Measurements from ENCODE around the gene SOX5.

Gene SOX5

DNA sequence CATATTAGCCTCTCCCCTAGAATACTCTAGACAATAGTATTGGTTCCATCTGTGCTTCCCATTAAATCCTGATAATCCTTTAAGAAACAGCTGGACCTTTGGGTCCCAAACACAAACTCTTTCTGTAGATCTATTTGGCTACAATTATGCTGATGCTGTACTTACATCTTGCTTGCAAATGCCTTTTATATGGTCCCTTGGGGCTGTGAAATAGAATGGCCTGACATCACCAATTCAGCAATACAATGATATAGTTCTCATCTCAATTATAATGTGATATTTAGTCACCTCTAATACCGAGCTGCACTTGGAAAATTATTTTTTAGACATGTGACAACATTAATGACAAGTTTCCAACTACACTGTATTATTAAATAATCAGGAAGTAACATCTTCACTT, 261.5 kb downstream of the SOX5 start:
- Histone ChIP-seq H3K4me3 (ENCODE audit: low read length) (no peak overlapping the region), H3K9ac (ENCODE audit: low read depth, low read length) (no peak overlapping the region), H3K36me3 (ENCODE audit: insufficient read depth, low read length) (no peaks in the 10 kb centered on the region), H3K27ac (ENCODE audit: low read depth, low read length) (no peak overlapping the region), H3K9me3 (ENCODE audit: insufficient read depth, low read depth, low read length) (no peaks in the 10 kb centered on the region), H3K4me1 (ENCODE audit: insufficient read depth, low read length) (peaks cover 11% of the 10 kb centered on the region), H3K27me3 (ENCODE audit: insufficient read depth, low read length) (no peaks in the 10 kb centered on the region)
- no CpG with 5 or more reads among the region's 1 CpG for WGBS

DNA sequence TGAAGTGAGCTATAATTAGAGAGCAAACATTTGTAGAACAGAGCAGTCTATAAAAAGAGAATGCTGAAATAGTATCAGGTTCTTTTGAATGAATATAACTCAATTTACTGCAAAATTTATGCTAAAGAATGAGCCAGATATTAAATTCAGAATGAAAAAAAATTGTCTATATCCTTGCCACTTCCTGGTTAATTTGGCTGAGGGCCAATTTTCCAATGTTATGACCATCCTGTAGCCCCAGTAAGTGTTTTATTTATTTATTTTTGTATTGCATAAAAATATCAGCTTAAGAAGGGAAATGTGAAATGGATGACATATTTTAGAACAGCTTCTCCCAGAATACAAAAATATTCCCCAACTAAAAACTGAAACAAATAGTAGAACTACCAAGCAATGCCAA, 263.4 kb downstream of the SOX5 start:
- no peaks in the 10 kb centered on the region for H3K27me3 ChIP-seq (ENCODE audit: insufficient read depth, low read length)

DNA sequence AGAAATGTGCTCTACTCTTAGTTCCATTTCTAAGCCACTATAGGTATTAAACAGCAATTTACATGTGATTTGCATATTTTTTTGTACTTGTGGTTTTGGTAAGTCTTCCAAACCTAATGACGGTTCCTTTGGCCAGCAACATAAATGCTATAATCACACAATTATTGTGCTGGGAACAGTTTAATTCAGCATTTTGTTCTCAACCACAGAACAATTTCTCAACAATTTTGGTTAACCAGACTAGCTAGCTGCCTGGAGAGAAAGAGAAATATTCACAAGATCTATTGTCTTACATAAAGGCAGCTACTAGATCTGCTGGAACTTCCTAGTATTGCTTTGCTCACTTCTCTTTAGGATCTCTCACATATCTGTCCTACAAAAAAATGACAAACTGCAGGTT, 265.3 kb downstream of the SOX5 start:
- H3K4me1 ChIP-seq (ENCODE audit: insufficient read depth, low read length) = peaks cover 11% of the 10 kb centered on the region
- H3K9me3 ChIP-seq (ENCODE audit: insufficient read depth, low read depth, low read length) = peaks cover 10% of the 10 kb centered on the region; the same call in 1 of the 2 replicates
- H3K36me3 ChIP-seq (ENCODE audit: insufficient read depth, low read length) = no peaks in the 10 kb centered on the region
- peak overlapping the region; percentile 13; the same call in 1 of the 2 replicates for H3K27ac ChIP-seq (ENCODE audit: low read depth, low read length)
- 100% methylated on average over 1 of the region's 1 CpG for WGBS
- no peaks in the 10 kb centered on the region for H3K27me3 ChIP-seq (ENCODE audit: insufficient read depth, low read length)
- H3K9ac ChIP-seq (ENCODE audit: low read depth, low read length) = no peak overlapping the region
- no peak overlapping the region for H3K4me3 ChIP-seq (ENCODE audit: low read length)

More for the DNA sequence above, 263.4 kb downstream of the SOX5 start:
- no peak overlapping the region for H3K4me3 ChIP-seq (ENCODE audit: low read length)
- no peak overlapping the region for H3K9ac ChIP-seq (ENCODE audit: low read depth, low read length)
- H3K9me3 ChIP-seq (ENCODE audit: insufficient read depth, low read depth, low read length) = peaks cover 7% of the 10 kb centered on the region; the same call in 1 of the 2 replicates
- H3K27ac ChIP-seq (ENCODE audit: low read depth, low read length) = no peak overlapping the region
- H3K36me3 ChIP-seq (ENCODE audit: insufficient read depth, low read length) = no peaks in the 10 kb centered on the region
- H3K4me1 ChIP-seq (ENCODE audit: insufficient read depth, low read length) = peaks cover 11% of the 10 kb centered on the region

DNA sequence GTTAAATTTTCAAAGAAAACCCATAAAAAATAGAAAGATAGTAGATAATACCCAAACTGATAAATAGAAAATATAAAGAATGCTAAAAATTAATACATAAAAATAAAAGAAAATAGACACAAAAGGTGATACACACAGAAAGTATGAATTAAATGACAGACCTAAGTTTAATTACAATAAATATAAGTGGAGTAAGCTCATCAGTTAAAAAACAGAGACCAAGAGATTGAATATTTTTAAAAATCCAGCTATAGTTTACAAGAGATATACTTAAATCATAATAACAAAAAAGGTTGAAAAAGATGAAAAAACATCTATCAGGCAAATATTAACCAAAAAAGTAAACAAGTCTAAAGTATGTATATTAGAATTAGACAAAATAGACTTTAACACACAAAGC, 268.2 kb downstream of the SOX5 start:
- Histone ChIP-seq H3K27me3 (ENCODE audit: insufficient read depth, low read length) (no peaks in the 10 kb centered on the region), H3K27ac (ENCODE audit: low read depth, low read length) (no peak overlapping the region), H3K4me1 (ENCODE audit: insufficient read depth, low read length) (peaks cover 11% of the 10 kb centered on the region), H3K36me3 (ENCODE audit: insufficient read depth, low read length) (no peaks in the 10 kb centered on the region), H3K4me3 (ENCODE audit: low read length) (no peak overlapping the region), H3K9me3 (ENCODE audit: insufficient read depth, low read depth, low read length) (peaks cover 10% of the 10 kb centered on the region; the same call in 1 of the 2 replicates), H3K9ac (ENCODE audit: low read depth, low read length) (no peak overlapping the region)

DNA sequence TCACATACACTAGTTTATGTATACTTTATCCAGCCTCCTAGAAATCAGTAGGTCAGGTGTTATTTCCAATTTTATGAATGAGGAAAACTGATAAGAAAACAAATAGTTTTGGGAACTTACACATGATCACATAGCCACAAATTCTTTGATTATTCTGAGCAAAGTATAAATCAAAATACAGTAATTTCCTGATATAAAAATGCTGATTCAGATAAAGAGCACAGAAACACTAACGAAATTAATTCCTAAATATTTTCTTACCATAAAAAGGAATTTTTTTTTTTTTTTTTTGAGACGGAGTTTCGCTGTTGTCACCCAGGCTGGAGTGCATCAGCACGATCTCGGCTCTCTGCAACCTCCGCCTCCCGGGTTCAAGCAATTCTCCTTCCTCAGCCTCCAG, 275.4 kb downstream of the SOX5 start:
- no peak overlapping the region for H3K27ac ChIP-seq (ENCODE audit: low read depth, low read length)
- H3K9ac ChIP-seq (ENCODE audit: low read depth, low read length) = no peak overlapping the region
- no peak overlapping the region for H3K4me3 ChIP-seq (ENCODE audit: low read length)
- no peaks in the 10 kb centered on the region for H3K36me3 ChIP-seq (ENCODE audit: insufficient read depth, low read length)
- no peaks in the 10 kb centered on the region for H3K9me3 ChIP-seq (ENCODE audit: insufficient read depth, low read depth, low read length)
- H3K27me3 ChIP-seq (ENCODE audit: insufficient read depth, low read length) = no peaks in the 10 kb centered on the region
- 97% methylated on average over 6 of the region's 7 CpGs for WGBS
- H3K4me1 ChIP-seq (ENCODE audit: insufficient read depth, low read length) = no peaks in the 10 kb centered on the region

DNA sequence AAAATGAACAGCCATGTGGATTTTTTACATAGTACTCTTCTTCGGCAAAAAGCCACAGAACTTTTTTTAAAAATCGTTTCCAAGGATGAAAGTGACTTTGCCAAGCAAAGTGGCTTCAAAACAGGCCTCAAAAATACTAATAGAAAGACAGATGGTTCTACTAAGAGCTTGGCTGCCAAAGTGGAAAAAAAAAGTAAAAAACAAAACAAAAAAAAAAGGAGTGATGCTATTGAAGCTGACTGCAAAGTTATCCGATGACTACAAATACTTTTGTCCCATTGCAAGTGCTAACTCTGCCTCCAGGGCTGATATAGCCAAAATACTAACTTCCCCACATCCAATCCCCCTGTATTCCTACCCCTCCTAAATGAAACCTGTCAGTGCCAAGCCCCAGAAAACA, 277.6 kb downstream of the SOX5 start:
- Histone ChIP-seq H3K9ac (ENCODE audit: low read depth, low read length) (no peak overlapping the region), H3K27me3 (ENCODE audit: insufficient read depth, low read length) (no peaks in the 10 kb centered on the region), H3K27ac (ENCODE audit: low read depth, low read length) (no peak overlapping the region), H3K4me1 (ENCODE audit: insufficient read depth, low read length) (peaks cover 10% of the 10 kb centered on the region), H3K9me3 (ENCODE audit: insufficient read depth, low read depth, low read length) (no peaks in the 10 kb centered on the region), H3K36me3 (ENCODE audit: insufficient read depth, low read length) (no peaks in the 10 kb centered on the region), H3K4me3 (ENCODE audit: low read length) (no peak overlapping the region)
- 91% methylated on average over 3 of the region's 3 CpGs for WGBS

DNA sequence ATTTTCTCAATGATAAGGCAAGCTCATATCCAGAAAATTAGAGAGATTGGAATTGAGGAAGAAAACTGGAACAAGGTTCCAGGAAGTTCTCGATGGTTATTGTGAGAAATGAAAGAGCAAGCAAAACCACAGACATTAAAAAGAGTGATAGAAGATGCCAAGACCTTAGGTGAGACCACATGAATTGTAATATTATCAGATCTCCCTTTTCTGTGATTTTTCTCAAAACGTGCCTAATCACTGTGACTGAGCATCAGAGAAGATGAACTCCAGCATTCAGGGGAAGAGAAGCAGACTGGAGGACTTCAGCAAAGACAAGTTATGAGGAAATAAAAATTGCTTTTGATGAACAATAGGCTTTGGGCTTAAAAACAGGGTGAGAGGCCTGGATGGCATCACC, 278.8 kb downstream of the SOX5 start:
- Histone ChIP-seq H3K27ac (ENCODE audit: low read depth, low read length) (no peak overlapping the region), H3K27me3 (ENCODE audit: insufficient read depth, low read length) (no peaks in the 10 kb centered on the region), H3K4me3 (ENCODE audit: low read length) (no peak overlapping the region), H3K4me1 (ENCODE audit: insufficient read depth, low read length) (peaks cover 16% of the 10 kb centered on the region), H3K36me3 (ENCODE audit: insufficient read depth, low read length) (no peaks in the 10 kb centered on the region), H3K9me3 (ENCODE audit: insufficient read depth, low read depth, low read length) (no peaks in the 10 kb centered on the region), H3K9ac (ENCODE audit: low read depth, low read length) (no peak overlapping the region)
- 92% methylated on average over 2 of the region's 2 CpGs for WGBS

DNA sequence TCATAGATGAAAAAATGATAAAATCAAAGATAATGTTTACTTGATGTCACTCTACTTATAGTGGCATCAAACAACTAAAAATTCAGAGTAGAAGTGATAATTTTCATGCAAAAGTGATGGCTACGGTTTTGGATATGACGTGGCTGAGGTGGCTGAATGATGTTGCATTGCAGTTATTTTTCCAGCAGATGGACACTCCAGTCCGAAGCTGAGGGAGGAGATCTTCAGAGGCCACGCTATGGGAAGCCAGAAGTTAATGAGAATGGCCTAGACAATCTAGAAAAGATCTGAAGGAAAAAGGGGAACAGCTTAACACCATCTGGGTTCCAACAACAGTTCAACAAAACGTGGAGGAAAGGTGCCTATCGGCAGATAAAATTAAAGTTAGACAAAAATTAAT, 279.8 kb downstream of the SOX5 start:
- 94% methylated on average over 4 of the region's 6 CpGs for WGBS
- peaks cover 16% of the 10 kb centered on the region for H3K4me1 ChIP-seq (ENCODE audit: insufficient read depth, low read length)
- H3K27ac ChIP-seq (ENCODE audit: low read depth, low read length) = no peak overlapping the region
- no peaks in the 10 kb centered on the region for H3K36me3 ChIP-seq (ENCODE audit: insufficient read depth, low read length)
- no peak overlapping the region for H3K9ac ChIP-seq (ENCODE audit: low read depth, low read length)
- H3K27me3 ChIP-seq (ENCODE audit: insufficient read depth, low read length) = no peaks in the 10 kb centered on the region
- H3K9me3 ChIP-seq (ENCODE audit: insufficient read depth, low read depth, low read length) = no peaks in the 10 kb centered on the region
- H3K4me3 ChIP-seq (ENCODE audit: low read length) = no peak overlapping the region

DNA sequence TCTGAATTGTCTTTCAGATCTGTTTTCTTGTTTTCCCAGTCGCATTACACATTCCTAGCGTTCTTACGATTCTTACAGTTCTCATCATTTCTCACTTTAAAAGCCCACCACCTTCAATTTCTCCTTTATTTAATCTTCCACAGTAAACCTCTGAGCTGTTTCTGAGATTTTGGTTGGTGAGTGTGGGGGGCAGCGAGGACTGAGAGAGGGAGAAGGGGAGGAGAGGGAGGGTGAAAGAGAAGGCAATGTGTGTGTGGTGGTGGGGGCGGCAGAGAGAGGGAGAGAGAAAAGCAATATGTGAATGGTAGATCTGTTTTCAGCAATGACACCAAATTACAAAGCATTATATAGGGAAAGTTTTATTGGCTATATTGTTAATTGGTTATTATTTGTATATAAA, 282.6 kb downstream of the SOX5 start:
- 62% methylated on average over 5 of the region's 5 CpGs for WGBS
- H3K27ac ChIP-seq (ENCODE audit: low read depth, low read length) = no peak overlapping the region
- no peaks in the 10 kb centered on the region for H3K9me3 ChIP-seq (ENCODE audit: insufficient read depth, low read depth, low read length)
- H3K4me3 ChIP-seq (ENCODE audit: low read length) = no peak overlapping the region
- no peaks in the 10 kb centered on the region for H3K36me3 ChIP-seq (ENCODE audit: insufficient read depth, low read length)
- peaks cover 16% of the 10 kb centered on the region for H3K4me1 ChIP-seq (ENCODE audit: insufficient read depth, low read length)
- H3K9ac ChIP-seq (ENCODE audit: low read depth, low read length) = no peak overlapping the region
- no peaks in the 10 kb centered on the region for H3K27me3 ChIP-seq (ENCODE audit: insufficient read depth, low read length)

DNA sequence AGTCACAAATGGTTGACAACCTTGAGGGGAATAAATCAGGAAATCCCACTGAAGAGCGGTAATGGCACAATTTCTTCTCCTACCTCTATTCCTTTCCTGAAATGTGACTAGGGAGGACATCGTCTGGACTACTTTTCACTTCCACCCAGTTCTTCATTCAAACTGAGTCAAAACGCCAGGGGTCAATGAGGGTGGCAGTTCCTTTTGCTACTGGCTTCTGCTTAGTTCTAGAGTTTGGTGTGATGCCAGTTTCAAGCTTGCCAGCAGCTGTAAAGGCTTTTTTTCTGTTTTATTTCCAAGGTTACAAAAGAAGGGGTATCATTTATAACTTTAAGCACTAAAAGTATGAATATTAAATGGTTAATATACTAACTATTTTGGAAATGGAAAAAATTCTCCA, 286.5 kb downstream of the SOX5 start:
- Histone ChIP-seq H3K27ac (ENCODE audit: low read depth, low read length) (no peak overlapping the region), H3K4me1 (ENCODE audit: insufficient read depth, low read length) (peaks cover 16% of the 10 kb centered on the region), H3K4me3 (ENCODE audit: low read length) (no peak overlapping the region), H3K36me3 (ENCODE audit: insufficient read depth, low read length) (no peaks in the 10 kb centered on the region), H3K9me3 (ENCODE audit: insufficient read depth, low read depth, low read length) (no peaks in the 10 kb centered on the region), H3K27me3 (ENCODE audit: insufficient read depth, low read length) (no peaks in the 10 kb centered on the region), H3K9ac (ENCODE audit: low read depth, low read length) (no peak overlapping the region)
- 96% methylated on average over 3 of the region's 3 CpGs for WGBS

DNA sequence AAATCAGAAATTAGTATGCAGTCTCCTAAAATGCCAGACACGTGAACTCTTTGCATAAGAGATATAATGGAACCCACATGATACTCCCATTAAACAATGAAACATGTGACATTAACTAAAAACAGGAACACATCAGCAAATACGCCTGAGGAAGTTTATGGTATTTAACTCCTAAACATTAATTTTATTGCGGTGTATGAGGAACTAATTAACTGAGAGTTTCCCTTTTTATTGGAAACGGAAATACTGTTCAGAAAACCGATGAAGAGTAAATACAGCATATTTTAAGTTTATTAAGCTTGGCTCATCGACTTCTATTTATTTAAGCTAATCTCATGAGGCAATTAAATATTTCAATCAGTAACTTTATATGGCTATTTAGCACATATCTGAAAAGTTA, 290.3 kb downstream of the SOX5 start:
- Histone ChIP-seq H3K9ac (ENCODE audit: low read depth, low read length) (no peak overlapping the region), H3K4me1 (ENCODE audit: insufficient read depth, low read length) (no peaks in the 10 kb centered on the region), H3K9me3 (ENCODE audit: insufficient read depth, low read depth, low read length) (no peaks in the 10 kb centered on the region), H3K36me3 (ENCODE audit: insufficient read depth, low read length) (no peaks in the 10 kb centered on the region), H3K4me3 (ENCODE audit: low read length) (no peak overlapping the region), H3K27ac (ENCODE audit: low read depth, low read length) (no peak overlapping the region), H3K27me3 (ENCODE audit: insufficient read depth, low read length) (no peaks in the 10 kb centered on the region)
- 90% methylated on average over 5 of the region's 6 CpGs for WGBS

DNA sequence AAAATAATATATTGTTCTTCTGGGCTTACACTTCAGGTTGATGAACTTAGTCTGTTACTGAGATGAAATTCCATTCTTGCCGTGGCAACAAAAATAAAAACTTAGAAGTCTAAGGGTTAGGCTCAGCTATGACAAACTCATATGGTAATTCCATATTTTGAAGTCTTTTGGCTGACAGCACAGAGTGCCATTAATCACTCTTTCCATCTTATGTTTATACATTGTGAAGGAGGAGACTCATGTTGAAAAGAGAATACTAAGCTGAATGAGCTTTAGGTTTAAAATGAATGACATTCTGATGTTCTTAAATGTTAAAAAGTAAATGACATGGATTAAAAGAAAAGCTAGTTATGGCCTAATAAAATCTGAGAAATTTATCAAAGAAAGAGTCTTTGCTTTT, 291.9 kb downstream of the SOX5 start:
- H3K9me3 ChIP-seq (ENCODE audit: insufficient read depth, low read depth, low read length) = no peaks in the 10 kb centered on the region
- H3K4me1 ChIP-seq (ENCODE audit: insufficient read depth, low read length) = no peaks in the 10 kb centered on the region
- H3K4me3 ChIP-seq (ENCODE audit: low read length) = no peak overlapping the region
- no peak overlapping the region for H3K9ac ChIP-seq (ENCODE audit: low read depth, low read length)
- no peak overlapping the region for H3K27ac ChIP-seq (ENCODE audit: low read depth, low read length)
- H3K36me3 ChIP-seq (ENCODE audit: insufficient read depth, low read length) = no peaks in the 10 kb centered on the region
- no peaks in the 10 kb centered on the region for H3K27me3 ChIP-seq (ENCODE audit: insufficient read depth, low read length)
- 100% methylated on average over 1 of the region's 1 CpG for WGBS
